NCI-H774 (cell line): ENCODE data around the gene MRPS22.
"Not testable (repeated sequence)": the region's sequence is repeated elsewhere in the genome, so short reads cannot be mapped to it uniquely, and the experiment has no call there.

Source experiments
- DNase-seq: peaks from one replicate; lab custom pipeline; 2025; lab: John Stamatoyannopoulos, UW

MRPS22 gene

GRCh38 chr3:139396707-139397106 is 52.9 kb downstream of the MRPS22 start:
- no peak for DNase-seq

GRCh38 chr3:139401155-139401554 is 57.3 kb downstream of the MRPS22 start:
- not testable (repeated sequence) for DNase-seq
